Hepatocyte (in vitro differentiated cells): ENCODE results near the gene CC2D2A. TPM values are rescaled to one million over a fixed set of nuclear protein-coding genes. Genes with fewer than 3 reads are reported as not detected.
A peak's percentile ranks its signal among the peaks of the same experiment; 100 is the strongest.

Experiments used
- DNase-seq: peaks from one replicate; pipeline ENCODE4 v3.0.0-alpha.2; 2016; ENCODE audit warnings: low spot score
- H2AFZ ChIP-seq: fragments of 200-600 bp; sonication (generic); 2 replicates; pipeline ENCODE4 v1.6.0; 2016; ENCODE audit warnings: antibody characterized with exemption, mild to moderate bottlenecking
- H3K27ac ChIP-seq: fragments of 200-600 bp; sonication (generic); 2 replicates; pipeline ENCODE4 v1.5.1; 2016; ENCODE audit warnings: mild to moderate bottlenecking
- H3K27me3 ChIP-seq: fragments of 200-600 bp; sonication (generic); 2 replicates; pipeline ENCODE4 v1.6.1; 2016
- H3K36me3 ChIP-seq: fragments of 200-600 bp; sonication (generic); replicated peaks from 2 replicates; pipeline ENCODE4 v1.5.1; 2016; ENCODE audit warnings: low read depth; ENCODE audit not compliant: insufficient read depth
- H3K4me1 ChIP-seq: fragments of 200-600 bp; sonication (generic); 2 replicates; pipeline ENCODE4 v1.5.1; 2016; ENCODE audit warnings: mild to moderate bottlenecking, moderate library complexity; ENCODE audit not compliant: insufficient read depth
- H3K4me2 ChIP-seq: fragments of 200-600 bp; sonication (generic); 2 replicates; pipeline ENCODE4 v1.6.0; 2016
- H3K4me3 ChIP-seq: fragments of 200-600 bp; sonication (generic); 2 replicates; pipeline ENCODE4 v1.5.1; 2016; ENCODE audit warnings: mild to moderate bottlenecking
- H3K79me2 ChIP-seq: fragments of 200-600 bp; sonication (generic); 2 replicates; pipeline ENCODE4 v1.6.0; 2017; ENCODE audit warnings: mild to moderate bottlenecking
- H3K9me2 ChIP-seq: fragments of 200-600 bp; sonication (generic); replicated peaks from 2 replicates; pipeline ENCODE4 v1.6.0; 2017; ENCODE audit warnings: mild to moderate bottlenecking; ENCODE audit not compliant: insufficient read depth
- H3K9me3 ChIP-seq: fragments of 200-600 bp; sonication (generic); 2 replicates; pipeline ENCODE4 v1.5.1; 2016; ENCODE audit warnings: low read depth, mild to moderate bottlenecking
- H4K20me1 ChIP-seq: fragments of 200-600 bp; sonication (generic); 2 replicates; pipeline ENCODE4 v1.6.0; 2016; ENCODE audit warnings: mild to moderate bottlenecking; ENCODE audit not compliant: insufficient read depth, poor library complexity, severe bottlenecking
- EZH2 ChIP-seq: fragments of 200-600 bp; sonication (generic); IDR thresholded peaks from 2 replicates; pipeline ENCODE4 v1.6.1; 2016; ENCODE audit warnings: antibody characterized with exemption, mild to moderate bottlenecking, borderline replicate concordance
- EZH2phosphoT487 ChIP-seq: fragments of 200-600 bp; sonication (generic); IDR thresholded peaks from one replicate; pipeline ENCODE4 v1.6.1; 2018; ENCODE audit warnings: antibody characterized with exemption, mild to moderate bottlenecking, low read depth, moderate library complexity; ENCODE audit not compliant: unreplicated experiment, severe bottlenecking
- WGBS: methylation state at CpG from one replicate; pipeline ENCODE4 v1.1.6; 2016; ENCODE audit warnings: low lambda C conversion rate; ENCODE audit errors: missing lambda C conversion rate; 5-methylcytosine and 5-hydroxymethylcytosine counted together
- polyA plus RNA-seq: library from polyadenylated mRNA; unstranded; fragments of >200 nt; fragmentation: Nextera tagmentation; extraction: Ambion mirVana; gene quantifications from 2 replicates; pipeline ENCODE4 v1.2.1, GENCODE V29; 2016
- total RNA-seq: library from RNA; depleted of rRNA; stranded (reverse); fragments of >200 nt; gene quantifications from 2 replicates; pipeline ENCODE4 v1.2.3, GENCODE V29; 2014
- TF ChIP-seq, protein P1 (sequence below): fragments of 200-600 bp; sonication (generic); IDR thresholded peaks from 2 replicates; pipeline ENCODE4 v1.5.1; 2016; ENCODE audit warnings: antibody characterized with exemption, mild to moderate bottlenecking; ENCODE audit not compliant: poor library complexity

Gene CC2D2A
- total and polyA plus RNA-seq, 2 experiments from 2014 or later = 6.8 to 33.6 TPM

DNA sequence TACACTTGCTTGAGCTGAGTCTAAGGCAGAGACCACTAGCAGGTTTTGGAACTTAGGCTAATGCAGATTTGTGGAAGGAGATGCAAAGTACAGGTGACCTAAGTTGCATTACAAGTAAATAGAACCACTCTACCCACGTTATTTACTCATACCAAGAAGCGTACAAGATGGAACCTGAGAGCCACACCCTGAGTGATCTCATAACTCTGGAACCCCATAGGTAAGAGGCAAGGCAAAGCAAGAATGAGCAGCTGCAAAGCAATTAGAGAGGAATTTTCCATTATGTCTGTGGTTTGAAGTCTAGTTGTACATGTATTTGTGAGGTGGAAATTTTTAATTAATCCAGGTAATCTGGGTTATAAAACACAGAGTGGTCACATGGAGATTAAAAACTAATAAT lies 55.4 kb downstream of the CC2D2A start:
- no peaks in the 10 kb centered on the region for H3K79me2 ChIP-seq
- no peak overlapping the region for H2AFZ ChIP-seq
- no peaks in the 10 kb centered on the region for H3K9me2 ChIP-seq

DNA sequence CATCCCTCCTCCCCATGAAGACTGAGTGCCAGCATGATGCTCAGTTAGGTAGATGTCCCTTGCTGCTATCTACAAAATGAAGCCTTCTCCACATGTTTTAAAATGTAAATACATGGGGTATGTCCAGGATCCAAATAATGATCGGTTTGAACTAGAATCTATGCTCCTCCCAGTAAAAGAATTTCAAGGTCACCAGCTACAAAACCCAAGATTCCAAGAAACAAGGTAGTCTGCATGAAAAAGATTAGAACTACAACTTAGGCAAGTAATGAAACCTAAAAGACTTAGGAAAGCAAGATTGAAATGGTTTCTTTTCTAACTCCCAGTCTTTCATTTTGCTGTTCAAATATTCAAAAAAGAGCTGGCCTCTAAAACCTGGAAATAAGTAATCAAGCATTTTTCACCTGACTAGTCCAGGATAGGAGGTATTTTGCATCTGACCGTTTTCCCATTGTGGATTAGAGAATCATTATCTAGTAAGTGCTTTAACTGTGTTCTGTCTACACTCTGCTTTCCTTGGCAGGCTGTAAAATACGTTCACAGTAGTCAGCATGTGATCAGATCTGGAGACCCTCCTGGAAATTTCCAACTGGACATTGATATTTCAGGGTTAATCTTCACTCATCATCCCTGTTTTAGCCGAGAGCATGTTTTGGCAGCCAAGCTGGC lies 57.4 kb downstream of the CC2D2A start:
- no peaks in the 10 kb centered on the region for H3K27me3 ChIP-seq
- H2AFZ ChIP-seq = no peak overlapping the region
- H3K36me3 ChIP-seq = no peaks in the 10 kb centered on the region
- no peaks in the 10 kb centered on the region for H3K79me2 ChIP-seq
- no peak for DNase-seq
- no peaks in the 10 kb centered on the region for H3K9me2 ChIP-seq
- no peak overlapping the region for H3K4me2 ChIP-seq
- TF ChIP-seq EZH2phosphoT487 (no peak), EZH2 (no peak)
- TF ChIP-seq, protein P1, sequence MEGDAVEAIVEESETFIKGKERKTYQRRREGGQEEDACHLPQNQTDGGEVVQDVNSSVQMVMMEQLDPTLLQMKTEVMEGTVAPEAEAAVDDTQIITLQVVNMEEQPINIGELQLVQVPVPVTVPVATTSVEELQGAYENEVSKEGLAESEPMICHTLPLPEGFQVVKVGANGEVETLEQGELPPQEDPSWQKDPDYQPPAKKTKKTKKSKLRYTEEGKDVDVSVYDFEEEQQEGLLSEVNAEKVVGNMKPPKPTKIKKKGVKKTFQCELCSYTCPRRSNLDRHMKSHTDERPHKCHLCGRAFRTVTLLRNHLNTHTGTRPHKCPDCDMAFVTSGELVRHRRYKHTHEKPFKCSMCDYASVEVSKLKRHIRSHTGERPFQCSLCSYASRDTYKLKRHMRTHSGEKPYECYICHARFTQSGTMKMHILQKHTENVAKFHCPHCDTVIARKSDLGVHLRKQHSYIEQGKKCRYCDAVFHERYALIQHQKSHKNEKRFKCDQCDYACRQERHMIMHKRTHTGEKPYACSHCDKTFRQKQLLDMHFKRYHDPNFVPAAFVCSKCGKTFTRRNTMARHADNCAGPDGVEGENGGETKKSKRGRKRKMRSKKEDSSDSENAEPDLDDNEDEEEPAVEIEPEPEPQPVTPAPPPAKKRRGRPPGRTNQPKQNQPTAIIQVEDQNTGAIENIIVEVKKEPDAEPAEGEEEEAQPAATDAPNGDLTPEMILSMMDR = no peak
- H4K20me1 ChIP-seq = no peaks in the 10 kb centered on the region
- H3K27ac ChIP-seq = peak overlapping the region; percentile 16
- 55% methylated on average over 4 of the region's 4 CpGs for WGBS
- H3K9me3 ChIP-seq = no peaks in the 10 kb centered on the region
- H3K4me3 ChIP-seq = no peak overlapping the region
- H3K4me1 ChIP-seq = no peaks in the 10 kb centered on the region

More for the DNA sequence above, 55.4 kb downstream of the CC2D2A start:
- no peaks in the 10 kb centered on the region for H3K4me1 ChIP-seq
- no peaks in the 10 kb centered on the region for H3K27me3 ChIP-seq
- WGBS = 67% methylated on average over 2 of the region's 2 CpGs
- H3K4me3 ChIP-seq = no peak overlapping the region
- peak; percentile 49 for DNase-seq
- no peaks in the 10 kb centered on the region for H4K20me1 ChIP-seq
- H3K36me3 ChIP-seq = no peaks in the 10 kb centered on the region
- H3K27ac ChIP-seq = peak overlapping the region; percentile 36
- no peak overlapping the region for H3K4me2 ChIP-seq
- TF ChIP-seq EZH2phosphoT487 = no peak
- TF ChIP-seq EZH2 = no peak
- TF ChIP-seq, protein P1 = no peak
- H3K9me3 ChIP-seq = no peaks in the 10 kb centered on the region

DNA sequence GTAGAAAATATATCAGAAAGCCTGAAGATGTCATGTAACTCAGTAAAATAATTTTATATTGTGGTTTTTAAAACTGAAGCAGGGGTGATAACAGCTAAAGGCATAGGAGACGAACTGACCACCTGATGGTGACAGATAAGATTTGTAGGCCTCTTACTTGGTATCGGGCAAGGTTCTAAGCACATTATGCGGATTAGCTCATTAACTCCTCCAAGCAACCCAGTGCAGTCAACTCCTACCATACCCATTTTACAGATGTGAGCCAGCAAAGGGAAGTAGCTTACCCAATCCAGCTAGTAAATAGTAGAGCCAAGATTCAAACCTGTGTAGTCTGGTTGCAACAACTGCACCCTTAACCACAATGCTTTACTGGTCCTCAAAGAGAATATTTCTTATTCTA lies 62.1 kb downstream of the CC2D2A start:
- no peaks in the 10 kb centered on the region for H3K4me1 ChIP-seq
- H3K9me3 ChIP-seq = no peaks in the 10 kb centered on the region
- H3K36me3 ChIP-seq = no peaks in the 10 kb centered on the region
- H3K27ac ChIP-seq = no peak overlapping the region
- H3K4me2 ChIP-seq = no peak overlapping the region
- no peak overlapping the region for H2AFZ ChIP-seq
- no peak overlapping the region for H3K4me3 ChIP-seq
- H4K20me1 ChIP-seq = no peaks in the 10 kb centered on the region
- no peaks in the 10 kb centered on the region for H3K79me2 ChIP-seq
- no peak for TF ChIP-seq EZH2
- no peak for TF ChIP-seq EZH2phosphoT487
- TF ChIP-seq, protein P1 = no peak
- 97% methylated on average over 3 of the region's 3 CpGs for WGBS
- no peak for DNase-seq
- no peaks in the 10 kb centered on the region for H3K9me2 ChIP-seq
- H3K27me3 ChIP-seq = no peaks in the 10 kb centered on the region
